GM12892 (cell line): ENCODE results near the gene CDH13.

ENCODE experiments used
- POLR2A ChIP-seq: IDR thresholded peaks from 2 replicates; pipeline ENCODE4 v1.6.1; 2011; ENCODE audit warnings: low read depth, low read length, control low read depth
- POLR2AphosphoS5 ChIP-seq: IDR thresholded peaks from 2 replicates; pipeline ENCODE4 v1.6.1; 2011; ENCODE audit warnings: low read depth, low read length, control low read depth

- no peak for TF ChIP-seq POLR2A
- no peak for TF ChIP-seq POLR2AphosphoS5
These were observed 285.2 kb downstream of the CDH13 start for GRCh38 chr16:82911925-82912324.
